ENCODE measurements around the gene SLTM.

DNA sequence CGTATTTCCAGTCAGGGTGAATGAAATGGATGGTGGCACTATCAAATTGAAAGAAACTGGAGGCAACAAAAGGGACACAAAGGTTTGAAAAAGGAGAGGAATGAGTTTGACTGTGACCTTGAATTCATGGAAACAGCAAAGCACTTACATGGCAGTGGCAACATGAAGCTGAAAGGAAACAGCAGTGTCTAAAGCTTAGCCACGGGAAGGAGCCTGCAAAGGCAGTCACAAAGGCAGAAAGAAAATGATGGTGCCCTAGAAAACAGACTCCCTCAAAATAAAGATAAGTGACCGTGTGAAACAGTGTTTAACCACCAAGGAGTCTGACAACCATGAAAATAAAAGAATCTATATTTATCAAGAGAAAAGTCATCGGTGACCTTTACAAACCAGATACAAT, 51.2 kb downstream of the SLTM start:
- no peak for TF ChIP-seq RAD21 (IDR thresholded peaks at IDR 0.05; ENCODE audit: low read depth)
- TF ChIP-seq EP300 (IDR thresholded peaks at IDR 0.05; ENCODE audit: borderline replicate concordance): no peak
- no peak for TF ChIP-seq EGR1 (IDR thresholded peaks at IDR 0.05)
- no peak for TF ChIP-seq CREB1 (IDR thresholded peaks at IDR 0.05; ENCODE audit: low read depth)
- TF ChIP-seq, protein P1, sequence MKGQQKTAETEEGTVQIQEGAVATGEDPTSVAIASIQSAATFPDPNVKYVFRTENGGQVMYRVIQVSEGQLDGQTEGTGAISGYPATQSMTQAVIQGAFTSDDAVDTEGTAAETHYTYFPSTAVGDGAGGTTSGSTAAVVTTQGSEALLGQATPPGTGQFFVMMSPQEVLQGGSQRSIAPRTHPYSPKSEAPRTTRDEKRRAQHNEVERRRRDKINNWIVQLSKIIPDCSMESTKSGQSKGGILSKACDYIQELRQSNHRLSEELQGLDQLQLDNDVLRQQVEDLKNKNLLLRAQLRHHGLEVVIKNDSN (IDR thresholded peaks at IDR 0.05): no peak
- TF ChIP-seq, protein P2, sequence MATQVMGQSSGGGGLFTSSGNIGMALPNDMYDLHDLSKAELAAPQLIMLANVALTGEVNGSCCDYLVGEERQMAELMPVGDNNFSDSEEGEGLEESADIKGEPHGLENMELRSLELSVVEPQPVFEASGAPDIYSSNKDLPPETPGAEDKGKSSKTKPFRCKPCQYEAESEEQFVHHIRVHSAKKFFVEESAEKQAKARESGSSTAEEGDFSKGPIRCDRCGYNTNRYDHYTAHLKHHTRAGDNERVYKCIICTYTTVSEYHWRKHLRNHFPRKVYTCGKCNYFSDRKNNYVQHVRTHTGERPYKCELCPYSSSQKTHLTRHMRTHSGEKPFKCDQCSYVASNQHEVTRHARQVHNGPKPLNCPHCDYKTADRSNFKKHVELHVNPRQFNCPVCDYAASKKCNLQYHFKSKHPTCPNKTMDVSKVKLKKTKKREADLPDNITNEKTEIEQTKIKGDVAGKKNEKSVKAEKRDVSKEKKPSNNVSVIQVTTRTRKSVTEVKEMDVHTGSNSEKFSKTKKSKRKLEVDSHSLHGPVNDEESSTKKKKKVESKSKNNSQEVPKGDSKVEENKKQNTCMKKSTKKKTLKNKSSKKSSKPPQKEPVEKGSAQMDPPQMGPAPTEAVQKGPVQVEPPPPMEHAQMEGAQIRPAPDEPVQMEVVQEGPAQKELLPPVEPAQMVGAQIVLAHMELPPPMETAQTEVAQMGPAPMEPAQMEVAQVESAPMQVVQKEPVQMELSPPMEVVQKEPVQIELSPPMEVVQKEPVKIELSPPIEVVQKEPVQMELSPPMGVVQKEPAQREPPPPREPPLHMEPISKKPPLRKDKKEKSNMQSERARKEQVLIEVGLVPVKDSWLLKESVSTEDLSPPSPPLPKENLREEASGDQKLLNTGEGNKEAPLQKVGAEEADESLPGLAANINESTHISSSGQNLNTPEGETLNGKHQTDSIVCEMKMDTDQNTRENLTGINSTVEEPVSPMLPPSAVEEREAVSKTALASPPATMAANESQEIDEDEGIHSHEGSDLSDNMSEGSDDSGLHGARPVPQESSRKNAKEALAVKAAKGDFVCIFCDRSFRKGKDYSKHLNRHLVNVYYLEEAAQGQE (IDR thresholded peaks at IDR 0.05; ENCODE audit: low read depth): no peak
- TF ChIP-seq TCF12 (IDR thresholded peaks at IDR 0.05; ENCODE audit: low read depth): no peak
- no peak for TF ChIP-seq TAF1 (IDR thresholded peaks at IDR 0.05; ENCODE audit: low read depth)
- no peak for TF ChIP-seq TEAD4 (IDR thresholded peaks at IDR 0.05)
- no peak for TF ChIP-seq CEBPB (IDR thresholded peaks at IDR 0.05)

Data from Ishikawa (cell line).